ENCODE measurements around the gene TAMALIN.

Gene TAMALIN

GRCh38 chr12:52063981-52064649, 57.4 kb downstream of the TAMALIN start:
- FAIRE-seq (no peak), DNase-seq (ENCODE audit: extremely low spot score, insufficient read length, low read depth) (no peak)

All from GM18507 (cell line).